Upper lobe of left lung (tissue), 4 donors: Measurements from ENCODE around the gene ABLIM2.

Experiments used
- CTCF ChIP-seq, 6 experiments: fragments of 450-650 bp in 4 of 6; fragments of 200-600 bp in 2 of 6; sonication (generic) in 2 of 6; IDR thresholded peaks; one replicate each; pipeline ENCODE4 v1.5.1; 2016 to 2019; ENCODE audit warnings: antibody characterized with exemption in 6 of 6
- POLR2A ChIP-seq, 4 donors: fragments of 450-650 bp; IDR thresholded peaks; one replicate each; pipeline ENCODE4 v1.5.1; 2016 to 2017; ENCODE audit warnings: antibody characterized with exemption in 4 of 4, mild to moderate bottlenecking in 2 of 4
- POLR2AphosphoS5 ChIP-seq, 2 donors: sonication (generic); formaldehyde crosslinking; IDR thresholded peaks; one replicate each; pipeline ENCODE4 v1.5.1; 2017; ENCODE audit warnings: antibody characterized with exemption in 2 of 2

GRCh38 chr4:8087921-8088495 lies 70.6 kb downstream of the ABLIM2 start:
- TF ChIP-seq CTCF (IDR thresholded peaks at IDR 0.05): no peak
- no peak for TF ChIP-seq POLR2AphosphoS5 (IDR thresholded peaks at IDR 0.05)
- TF ChIP-seq POLR2A (IDR thresholded peaks at IDR 0.05): no peak
